WTC11 (cell line): ENCODE measurements around the gene PROM2. TPM values are rescaled to one million over a fixed set of nuclear protein-coding genes. Genes with fewer than 3 reads are reported as not detected.

ENCODE experiments used
- ATAC-seq: fragments of 200-7000 bp; cut with Tn5 transposase; 2 replicates; pipeline ENCODE4 v1.10.0; 2021; ENCODE audit warnings: mild to moderate bottlenecking, moderate library complexity
- CTCF ChIA-PET: fragments of 300-600 bp; sonication (Branson Sonifier 250); formaldehyde crosslinking; loops from one replicate; lab custom pipeline; 2021; ENCODE audit warnings: antibody characterized with exemption; lab: Charles Lee
- POLR2A ChIA-PET: fragments of 350-600 bp; sonication (Branson Sonifier 250); formaldehyde crosslinking; loops from one replicate; lab custom pipeline; 2021; ENCODE audit warnings: antibody characterized with exemption; lab: Charles Lee
- DNase-seq: peaks from one replicate; pipeline ENCODE4 v3.0.0; 2021; ENCODE audit warnings: low spot score
- H3K27ac Mint-ChIP-seq: 2 replicates; pipeline ENCODE4 v1.8.0; 2021; ENCODE audit warnings: mixed read lengths
- H3K27me3 Mint-ChIP-seq: 2 replicates; pipeline ENCODE4 v1.8.0; 2021; ENCODE audit warnings: low read depth, mild to moderate bottlenecking, moderate library complexity, mixed read lengths
- H3K36me3 Mint-ChIP-seq: 2 replicates; pipeline ENCODE4 v1.8.0; 2021; ENCODE audit warnings: mixed read lengths
- H3K4me1 Mint-ChIP-seq: 2 replicates; pipeline ENCODE4 v1.8.0; 2022; ENCODE audit warnings: mixed read lengths
- H3K4me3 Mint-ChIP-seq: 2 replicates; pipeline ENCODE4 v1.8.0; 2021; ENCODE audit warnings: mild to moderate bottlenecking, moderate library complexity, mixed read lengths
- H3K9me3 Mint-ChIP-seq: 2 replicates; pipeline ENCODE4 v1.8.0; 2021; ENCODE audit warnings: mixed read lengths
- AR ChIP-seq: fragments of 250-450 bp; sonication (Bioruptor Pico); IDR thresholded peaks from 2 replicates; pipeline ENCODE4 v1.9.0; 2021; ENCODE audit warnings: mild to moderate bottlenecking
- ATF1 ChIP-seq: sonication (generic); formaldehyde crosslinking; IDR thresholded peaks from 2 replicates; pipeline ENCODE4 v1.8.1; 2023; ENCODE audit warnings: mild to moderate bottlenecking, moderate library complexity, missing genetic modification reagents
- ATF2 ChIP-seq: sonication (generic); formaldehyde crosslinking; IDR thresholded peaks from 2 replicates; pipeline ENCODE4 v1.8.1; 2022; ENCODE audit warnings: low read depth, missing genetic modification reagents, borderline replicate concordance
- CDX4 ChIP-seq: fragments of 250-450 bp; sonication (Bioruptor Pico); IDR thresholded peaks from 2 replicates; pipeline ENCODE4 v1.9.0; 2021; ENCODE audit warnings: moderate library complexity, mild to moderate bottlenecking, inconsistent platforms, borderline replicate concordance
- E2F1 ChIP-seq: sonication (generic); formaldehyde crosslinking; IDR thresholded peaks from 2 replicates; pipeline ENCODE4 v1.8.0; 2022; ENCODE audit warnings: mild to moderate bottlenecking, missing genetic modification reagents
- E2F4 ChIP-seq: sonication (generic); formaldehyde crosslinking; IDR thresholded peaks from 2 replicates; pipeline ENCODE4 v1.8.1; 2022; ENCODE audit warnings: low read depth, mild to moderate bottlenecking, moderate library complexity, missing genetic modification reagents, borderline replicate concordance
- ETV6 ChIP-seq: sonication (generic); formaldehyde crosslinking; IDR thresholded peaks from 2 replicates; pipeline ENCODE4 v1.8.1; 2022; ENCODE audit warnings: mild to moderate bottlenecking, missing genetic modification reagents
- FOXJ3 ChIP-seq: sonication (generic); formaldehyde crosslinking; IDR thresholded peaks from 2 replicates; pipeline ENCODE4 v1.9.0; 2021; ENCODE audit warnings: missing genetic modification reagents, mild to moderate bottlenecking, borderline replicate concordance
- FOXP1 ChIP-seq: sonication (generic); formaldehyde crosslinking; IDR thresholded peaks from 2 replicates; pipeline ENCODE4 v1.8.0; 2022; ENCODE audit warnings: missing genetic modification reagents, mild to moderate bottlenecking, moderate library complexity, borderline replicate concordance
- FOXP4 ChIP-seq: sonication (generic); formaldehyde crosslinking; IDR thresholded peaks from 2 replicates; pipeline ENCODE4 v1.8.0; 2022; ENCODE audit warnings: mild to moderate bottlenecking, missing genetic modification reagents
- GABPB1 ChIP-seq: sonication (generic); formaldehyde crosslinking; IDR thresholded peaks from 2 replicates; pipeline ENCODE4 v1.8.1; 2023; ENCODE audit warnings: mild to moderate bottlenecking, missing genetic modification reagents
- GRHL2 ChIP-seq: fragments of 250-450 bp; sonication (Bioruptor Pico); IDR thresholded peaks from 2 replicates; pipeline ENCODE4 v1.8.0; 2022; ENCODE audit warnings: mild to moderate bottlenecking, moderate library complexity; ENCODE audit not compliant: insufficient replicate concordance, severe bottlenecking
- HMGA2 ChIP-seq: fragments of 250-450 bp; sonication (Bioruptor Pico); IDR thresholded peaks from 2 replicates; pipeline ENCODE4 v1.4.0; 2021; ENCODE audit warnings: mild to moderate bottlenecking, moderate library complexity
- HMGXB4 ChIP-seq: sonication (generic); formaldehyde crosslinking; IDR thresholded peaks from 2 replicates; pipeline ENCODE4 v1.8.1; 2023; ENCODE audit warnings: mild to moderate bottlenecking, moderate library complexity, missing genetic modification reagents
- NFATC4 ChIP-seq: fragments of 250-450 bp; sonication (Bioruptor Pico); IDR thresholded peaks from 2 replicates; pipeline ENCODE4 v1.9.0; 2021; ENCODE audit warnings: mild to moderate bottlenecking
- OVOL2 ChIP-seq: fragments of 250-450 bp; sonication (Bioruptor Pico); IDR thresholded peaks from 2 replicates; pipeline ENCODE4 v1.9.0; 2021; ENCODE audit warnings: mild to moderate bottlenecking, borderline replicate concordance
- RELA ChIP-seq: sonication (generic); formaldehyde crosslinking; IDR thresholded peaks from 2 replicates; pipeline ENCODE4 v1.8.1; 2022; ENCODE audit warnings: missing genetic modification reagents, mild to moderate bottlenecking, borderline replicate concordance
- SOX15 ChIP-seq: fragments of 250-450 bp; sonication (Bioruptor Pico); IDR thresholded peaks from 2 replicates; pipeline ENCODE4 v1.9.0; 2021; ENCODE audit warnings: mild to moderate bottlenecking
- USF2 ChIP-seq: sonication (generic); formaldehyde crosslinking; IDR thresholded peaks from 2 replicates; pipeline ENCODE4 v1.8.1; 2023; ENCODE audit warnings: mild to moderate bottlenecking, missing genetic modification reagents, moderate library complexity
- total RNA-seq: library from RNA; stranded (reverse); gene quantifications from 3 replicates; pipeline ENCODE4 v1.2.3, GENCODE V29; 2021

PROM2 gene
- total RNA-seq, 1 experiment from 2014 or later, result 8.3 TPM

- H3K4me1 Mint-ChIP-seq, result 0 out of 2 replicates have a peak, but pooled peaks cover 6% of the 10 kb centered on the region
- peaks cover 19% of the 10 kb centered on the region for H3K36me3 Mint-ChIP-seq
- DNase-seq (no peak), ATAC-seq (no peak)
- no peak overlapping the region for H3K4me3 Mint-ChIP-seq
- no peak for TF ChIP-seq ATF1 (CRISPR knock-in tag)
- no peak for TF ChIP-seq FOXP1
- no peak for TF ChIP-seq CDX4
- TF ChIP-seq ETV6 (CRISPR knock-in tag), result no peak
- no peak for TF ChIP-seq OVOL2 (CRISPR knock-in tag)
- TF ChIP-seq FOXP4 (CRISPR knock-in tag), result no peak
- TF ChIP-seq GABPB1 (CRISPR knock-in tag), result no peak
- TF ChIP-seq AR (CRISPR knock-in tag), result no peak
- TF ChIP-seq GRHL2, result no peak
- TF ChIP-seq SOX15 (CRISPR knock-in tag), result no peak
- no peak for TF ChIP-seq RELA
- TF ChIP-seq E2F1 (CRISPR knock-in tag), result no peak
- TF ChIP-seq HMGXB4 (CRISPR knock-in tag), result no peak
- TF ChIP-seq NFATC4 (CRISPR knock-in tag), result no peak
- no peak for TF ChIP-seq ATF2 (CRISPR knock-in tag)
- TF ChIP-seq HMGA2 (CRISPR knock-in tag), result no peak
- no peak for TF ChIP-seq E2F4 (CRISPR knock-in tag)
- no peak for TF ChIP-seq FOXJ3
- TF ChIP-seq USF2 (CRISPR knock-in tag), result no peak
- POLR2A ChIA-PET, result no interaction called here
- H3K27ac Mint-ChIP-seq, result no peak overlapping the region
- H3K9me3 Mint-ChIP-seq, result peaks cover 20% of the 10 kb centered on the region
- peaks cover 5% of the 10 kb centered on the region for H3K27me3 Mint-ChIP-seq
- CTCF ChIA-PET, result interaction anchor here (4.5 kb wide), 1 partner anchor 14 kb away, joined by 28 read pairs; no protein-coding TSS in a partner anchor
These were observed 17.0 kb downstream of the PROM2 start for GRCh38 chr2:95291222-95291621.
